ENCODE results near the gene CTAG2. TPM values are rescaled to one million over a fixed set of nuclear protein-coding genes. Genes with fewer than 3 reads are reported as not detected.

Gene CTAG2
- total RNA-seq, 2 donors from 2014 or later = 15.4 TPM; not detected in 1

DNA sequence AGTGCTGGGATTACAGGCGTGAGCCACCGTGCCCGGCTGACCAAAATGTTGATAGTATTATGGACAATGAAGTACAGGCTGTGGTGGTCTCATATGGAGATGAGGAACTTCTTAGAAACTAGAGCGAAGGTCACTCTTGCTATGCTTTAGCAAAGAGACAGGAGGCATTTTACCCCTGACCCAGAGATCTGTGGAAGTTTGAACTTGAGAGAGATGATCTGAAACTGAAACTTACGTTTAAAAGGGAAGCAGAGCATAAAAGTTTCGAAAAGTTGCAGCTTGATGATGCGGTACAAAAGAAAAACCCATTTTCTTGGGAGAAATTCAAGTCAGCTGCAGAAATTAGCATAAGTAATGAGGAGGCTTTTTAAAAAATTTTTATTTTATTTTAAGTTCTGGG is 8.5 kb upstream of the CTAG2 start:
- Histone ChIP-seq H3K4me1 (replicated peaks) (no peaks in the 10 kb centered on the region), H3K27ac (no peak overlapping the region), H3K27me3 (replicated peaks; ENCODE audit: insufficient read depth) (no peaks in the 10 kb centered on the region), H3K4me3 (no peak overlapping the region), H3K9me3 (no peaks in the 10 kb centered on the region), H3K36me3 (no peaks in the 10 kb centered on the region)
- WGBS = 82% methylated on average over 7 of the region's 7 CpGs
- TF ChIP-seq POLR2A (IDR thresholded peaks at IDR 0.05) (no peak), CTCF (IDR thresholded peaks at IDR 0.05) (no peak), POLR2AphosphoS5 (IDR thresholded peaks at IDR 0.05) (no peak)
- DNase-seq (ENCODE audit: low spot score) = no peak
- intact Hi-C loops (cut with DNase I) = no loop called here

- H3K27ac ChIP-seq = no peak overlapping the region
- 74% methylated on average over 4 of the region's 4 CpGs for WGBS
- H3K4me1 ChIP-seq (replicated peaks) = no peaks in the 10 kb centered on the region
- DNase-seq (ENCODE audit: low spot score) = no peak
- TF ChIP-seq POLR2A (IDR thresholded peaks at IDR 0.05) (no peak), CTCF (IDR thresholded peaks at IDR 0.05) (no peak), POLR2AphosphoS5 (IDR thresholded peaks at IDR 0.05) (no peak)
- no peaks in the 10 kb centered on the region for H3K27me3 ChIP-seq (replicated peaks; ENCODE audit: insufficient read depth)
- H3K9me3 ChIP-seq = no peaks in the 10 kb centered on the region
- intact Hi-C loops (cut with DNase I) = no loop called here
- no peak overlapping the region for H3K4me3 ChIP-seq
- H3K36me3 ChIP-seq = no peaks in the 10 kb centered on the region
Observed at GRCh38 chrX:154661170-154661569, 7.8 kb upstream of the CTAG2 start.

- H3K4me1 ChIP-seq (replicated peaks) = no peaks in the 10 kb centered on the region
- no peak overlapping the region for H3K4me3 ChIP-seq
- no peaks in the 10 kb centered on the region for H3K36me3 ChIP-seq
- no peak overlapping the region for H3K27ac ChIP-seq
- WGBS = 86% methylated on average over 6 of the region's 6 CpGs
- TF ChIP-seq POLR2AphosphoS5 (IDR thresholded peaks at IDR 0.05) (no peak), POLR2A (IDR thresholded peaks at IDR 0.05) (no peak), CTCF (IDR thresholded peaks at IDR 0.05) (no peak)
- H3K9me3 ChIP-seq = no peaks in the 10 kb centered on the region
- DNase-seq (ENCODE audit: low spot score) = no peak
- intact Hi-C loops (cut with DNase I) = no loop called here
- H3K27me3 ChIP-seq (replicated peaks; ENCODE audit: insufficient read depth) = no peaks in the 10 kb centered on the region
Observed at GRCh38 chrX:154660541-154660940, 7.2 kb upstream of the CTAG2 start.

GRCh38 chrX:154658957-154659356 is 5.6 kb upstream of the CTAG2 start:
- H3K27me3 ChIP-seq (replicated peaks; ENCODE audit: insufficient read depth) = no peaks in the 10 kb centered on the region
- H3K4me1 ChIP-seq (replicated peaks) = no peaks in the 10 kb centered on the region
- H3K9me3 ChIP-seq = no peaks in the 10 kb centered on the region
- H3K4me3 ChIP-seq = no peak overlapping the region
- 90% methylated on average over 11 of the region's 11 CpGs for WGBS
- H3K36me3 ChIP-seq = no peaks in the 10 kb centered on the region
- intact Hi-C loops (cut with DNase I) = no loop called here
- H3K27ac ChIP-seq = no peak overlapping the region
- DNase-seq (ENCODE audit: low spot score) = no peak
- TF ChIP-seq CTCF (IDR thresholded peaks at IDR 0.05) (no peak), POLR2A (IDR thresholded peaks at IDR 0.05) (no peak), POLR2AphosphoS5 (IDR thresholded peaks at IDR 0.05) (no peak)

GRCh38 chrX:154658187-154658586 is 4.8 kb upstream of the CTAG2 start:
- intact Hi-C loops (cut with DNase I) = no loop called here
- H3K27ac ChIP-seq = no peak overlapping the region
- 91% methylated on average over 4 of the region's 12 CpGs for WGBS
- DNase-seq (ENCODE audit: low spot score) = no peak
- H3K4me1 ChIP-seq (replicated peaks) = no peaks in the 10 kb centered on the region
- no peak for TF ChIP-seq POLR2A (IDR thresholded peaks at IDR 0.05)
- no peak for TF ChIP-seq POLR2AphosphoS5 (IDR thresholded peaks at IDR 0.05)
- no peak for TF ChIP-seq CTCF (IDR thresholded peaks at IDR 0.05)
- no peaks in the 10 kb centered on the region for H3K9me3 ChIP-seq
- no peak overlapping the region for H3K4me3 ChIP-seq
- no peaks in the 10 kb centered on the region for H3K36me3 ChIP-seq
- no peaks in the 10 kb centered on the region for H3K27me3 ChIP-seq (replicated peaks; ENCODE audit: insufficient read depth)
